DMS153 (cell line): ENCODE data around the gene TCF20.

Experiments used
- DNase-seq: peaks from one replicate; lab custom pipeline; 2025; lab: John Stamatoyannopoulos, UW

Gene TCF20

DNA sequence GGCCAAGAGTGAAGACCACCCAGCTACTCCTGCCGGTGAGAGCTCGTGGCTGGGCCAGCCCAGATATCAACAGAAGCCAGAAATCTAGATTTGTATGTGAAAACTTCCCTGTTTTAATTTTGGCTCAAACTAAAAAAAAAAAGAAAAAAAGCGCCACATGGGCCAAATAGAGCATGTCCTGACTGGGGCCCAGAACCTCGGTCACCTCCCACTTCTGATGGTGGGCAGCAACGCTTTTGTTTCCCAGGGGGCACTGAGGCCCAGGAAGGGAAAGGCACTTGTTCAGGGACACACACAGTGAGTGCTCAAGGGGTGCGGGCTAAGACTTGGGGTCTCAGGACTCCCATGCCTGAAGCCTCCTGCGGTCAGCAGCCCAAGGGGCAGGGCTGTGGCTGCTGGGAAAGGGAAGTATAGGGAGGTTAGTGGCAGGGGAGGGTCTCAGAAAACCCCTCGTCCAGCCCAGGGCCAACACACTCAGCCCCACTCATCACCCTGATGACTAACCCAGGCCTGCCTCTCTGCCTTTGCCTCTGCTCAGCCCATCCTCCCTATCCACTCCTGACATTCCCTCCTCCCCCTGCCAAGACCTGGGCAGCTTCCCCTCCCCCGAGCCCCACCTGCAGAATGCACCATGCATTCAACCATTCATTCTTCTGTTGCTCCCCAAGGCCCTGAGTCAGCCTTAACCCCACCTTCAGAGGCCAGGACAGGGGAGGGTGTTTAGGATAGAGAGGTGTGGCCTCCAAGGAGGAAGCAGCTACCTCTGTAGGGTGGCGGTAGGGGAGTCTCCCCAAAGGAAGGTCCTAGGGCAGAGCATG, 30.0 kb upstream of the TCF20 start:
- no peak for DNase-seq

DNA sequence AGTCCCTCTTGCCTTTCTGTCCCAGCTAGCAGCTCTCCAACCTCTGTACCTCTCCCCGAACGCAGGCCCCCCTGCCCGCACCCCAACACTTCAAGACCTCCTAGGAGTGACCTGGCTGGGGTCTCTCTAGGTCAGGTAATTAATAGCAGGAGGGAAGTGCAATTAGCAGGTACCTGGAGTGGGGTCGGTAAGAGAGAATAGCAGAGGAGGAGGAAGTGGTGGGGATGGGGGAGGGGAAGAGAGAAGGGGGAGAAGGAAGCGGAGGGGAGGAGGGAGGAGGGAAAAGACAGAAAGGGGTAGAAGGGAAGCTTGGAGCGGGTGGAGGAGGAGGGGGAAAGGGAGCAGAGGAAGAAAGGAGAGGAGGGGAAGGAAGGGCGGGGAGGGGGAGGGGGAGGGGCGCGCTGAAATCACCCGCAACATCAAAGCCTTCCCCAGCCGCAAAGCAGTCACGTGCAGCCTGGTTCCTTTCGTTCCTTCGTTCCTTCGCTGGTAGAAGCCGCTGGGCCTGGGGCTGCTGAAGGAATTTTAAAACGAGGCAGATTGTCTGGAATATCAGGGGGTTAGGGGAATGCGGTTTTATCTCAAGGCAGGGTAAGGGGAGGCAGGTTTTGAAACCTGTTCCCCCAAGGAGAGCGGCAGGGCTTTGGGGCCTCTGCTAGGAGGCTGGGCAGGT, 29.3 kb upstream of the TCF20 start:
- no peak for DNase-seq

DNA sequence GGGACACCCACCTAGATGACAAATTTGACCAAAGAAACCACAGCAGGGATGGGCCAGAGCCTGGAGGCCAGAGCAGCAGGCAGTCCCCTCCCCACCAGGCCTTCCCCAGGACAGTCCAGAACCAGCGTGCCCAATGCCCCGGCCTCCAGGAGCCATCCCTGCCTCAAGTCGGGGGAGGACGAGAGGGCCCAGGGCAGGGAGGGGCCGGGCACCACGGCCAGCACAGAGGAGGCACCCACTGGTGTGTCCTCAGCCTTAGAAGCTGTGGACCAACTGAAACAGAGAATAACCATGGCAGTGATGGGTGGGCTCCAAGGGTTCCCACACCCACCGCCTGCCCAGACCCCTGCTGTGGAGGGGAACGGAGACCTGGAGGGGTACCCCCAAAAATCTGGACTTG, 28.3 kb upstream of the TCF20 start:
- DNase-seq: no peak

DNA sequence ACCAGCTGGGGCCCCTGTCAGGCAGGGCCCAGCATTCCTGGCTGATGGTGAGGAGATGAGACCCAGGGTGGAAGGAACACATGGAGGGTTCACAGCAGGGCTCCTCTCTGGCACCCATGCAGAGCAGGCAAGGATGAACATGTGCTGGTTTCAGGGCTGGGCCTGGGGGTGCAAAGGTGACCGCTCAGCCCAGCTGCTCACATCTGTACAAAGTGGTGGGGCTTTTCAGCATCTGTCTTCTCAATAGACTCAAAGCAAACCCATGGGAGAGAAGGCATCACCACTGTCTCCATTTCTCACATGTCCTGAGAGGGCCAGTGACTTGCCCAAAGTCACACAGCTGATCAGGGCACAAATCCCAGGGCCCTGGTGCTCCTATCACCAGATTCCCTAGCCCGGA, 27.3 kb upstream of the TCF20 start:
- no peak for DNase-seq

DNA sequence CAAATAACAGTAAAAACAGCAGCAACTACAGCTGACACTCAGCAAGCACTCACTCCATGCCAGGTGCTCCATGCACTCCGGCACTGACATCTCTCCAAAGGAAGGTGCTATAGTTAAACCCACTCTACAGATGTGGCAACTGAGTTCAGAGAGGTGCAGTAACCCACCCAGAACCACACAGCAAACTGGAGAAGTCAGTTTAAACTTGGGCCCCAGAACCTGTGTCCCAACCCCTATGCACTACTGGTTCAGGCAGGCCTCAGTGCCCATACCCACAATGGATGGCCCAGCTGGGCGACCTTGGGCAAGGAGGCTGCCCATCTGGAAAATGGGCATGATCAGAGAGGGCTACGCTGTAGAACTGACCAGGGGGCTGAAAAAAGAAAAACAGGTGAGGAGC, 26.4 kb upstream of the TCF20 start:
- DNase-seq: no peak

DNA sequence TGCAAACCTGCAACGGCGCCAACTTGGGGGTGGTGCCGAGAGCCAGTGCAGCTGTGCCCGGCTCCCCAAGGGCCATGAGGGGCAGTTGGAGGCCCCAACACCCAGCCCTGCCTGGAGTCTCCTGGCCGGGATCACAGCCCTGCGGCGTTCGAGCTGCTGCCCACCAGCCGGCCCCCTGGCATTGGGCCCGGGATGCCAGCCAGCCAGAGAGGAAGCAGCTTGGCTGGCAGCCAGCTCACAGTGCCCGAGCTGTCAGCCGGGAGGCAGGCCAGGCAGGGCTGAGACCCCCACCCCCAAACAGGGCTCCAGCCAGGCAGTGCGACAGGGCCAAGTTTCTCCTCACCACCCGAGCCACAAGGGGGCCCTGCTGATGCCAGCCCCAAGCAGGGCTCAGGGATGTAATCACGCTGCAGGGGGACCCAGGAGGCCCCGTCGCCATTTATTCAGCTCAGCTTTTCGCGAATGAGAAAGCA, 26.0 kb upstream of the TCF20 start:
- peak; percentile 63 for DNase-seq

DNA sequence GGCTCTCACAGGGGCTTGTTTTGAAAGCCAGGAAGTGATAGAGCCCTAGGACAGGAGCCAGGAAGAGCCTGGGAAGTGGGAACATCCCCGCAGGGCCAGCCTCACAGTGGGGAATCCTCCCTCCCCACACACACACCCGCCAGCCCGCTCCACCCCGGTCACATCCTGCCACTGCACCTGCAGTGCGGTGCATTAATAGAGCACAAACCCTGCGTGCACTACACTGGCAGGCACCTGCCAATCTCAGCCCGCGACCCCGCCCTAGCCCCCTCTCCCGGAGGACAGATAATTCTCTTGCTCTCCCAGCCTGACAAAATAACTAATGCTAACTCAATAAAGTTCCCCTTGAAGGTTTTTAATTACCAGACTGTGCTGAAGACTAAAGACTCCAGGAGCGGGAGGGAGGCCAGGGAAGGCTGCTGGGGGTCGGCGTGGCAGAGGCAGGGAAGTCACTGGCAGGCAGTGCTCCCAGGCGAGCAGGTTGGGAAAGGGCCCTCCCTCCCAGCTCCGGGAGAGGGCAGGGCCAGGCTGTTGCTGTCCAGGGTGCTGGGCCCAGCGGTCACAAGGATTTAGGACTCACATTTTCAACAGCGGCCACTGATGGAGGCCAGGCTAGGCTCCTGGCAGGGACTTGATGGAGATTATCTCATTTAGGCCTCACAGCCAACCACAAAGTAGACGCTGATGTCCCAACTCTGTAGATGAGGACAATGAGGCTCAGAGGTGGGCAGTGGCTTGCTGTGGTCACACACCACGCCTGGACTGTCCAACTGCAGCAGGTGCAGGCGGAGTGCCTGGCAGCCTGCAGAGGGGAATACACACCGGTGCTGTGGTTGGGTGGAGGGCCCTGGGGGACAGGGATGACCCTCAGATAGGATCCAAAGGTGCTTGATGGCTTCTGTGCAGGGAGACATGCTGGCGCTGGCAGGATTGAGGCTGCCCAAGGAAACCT, 23.9 kb upstream of the TCF20 start:
- peak; percentile 62 for DNase-seq

DNA sequence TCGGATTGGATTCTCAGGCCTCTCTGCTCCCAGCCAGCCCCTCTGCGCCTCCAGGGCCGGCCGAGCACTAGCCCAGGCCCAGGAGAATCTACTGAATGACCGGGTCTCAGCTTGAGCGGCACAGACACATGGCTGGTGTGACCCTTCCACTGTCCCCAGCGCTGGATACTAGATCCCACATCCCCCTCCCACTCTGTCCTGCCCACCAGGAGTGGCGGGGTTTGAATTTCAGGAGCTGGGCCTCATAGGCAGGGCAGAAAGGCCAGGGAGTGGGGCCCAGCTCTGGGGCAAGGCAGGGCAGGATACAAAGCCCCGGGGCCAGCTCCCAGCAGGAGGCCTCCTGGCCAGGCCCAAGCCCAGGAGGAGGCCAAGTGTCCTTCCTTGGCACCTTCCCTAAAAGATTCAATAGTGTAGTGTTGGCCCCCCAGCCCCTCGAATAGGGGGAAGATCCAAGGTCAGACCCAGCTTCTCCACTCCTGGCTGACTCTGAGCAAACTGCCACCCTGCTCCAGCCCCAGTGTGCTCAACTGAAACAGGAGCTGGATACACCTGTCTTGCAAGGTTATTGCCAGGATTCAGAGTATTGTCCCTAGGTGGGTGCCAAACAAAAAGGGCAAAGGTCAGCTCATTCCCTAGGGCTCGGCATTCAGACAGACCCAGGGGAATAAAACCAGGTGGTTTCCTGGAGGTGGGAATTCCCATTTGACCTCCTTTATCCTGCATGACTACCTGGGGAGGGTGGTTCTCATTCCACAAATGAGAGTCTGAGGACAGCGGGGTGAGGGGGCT, 22.5 kb upstream of the TCF20 start:
- DNase-seq: no peak

DNA sequence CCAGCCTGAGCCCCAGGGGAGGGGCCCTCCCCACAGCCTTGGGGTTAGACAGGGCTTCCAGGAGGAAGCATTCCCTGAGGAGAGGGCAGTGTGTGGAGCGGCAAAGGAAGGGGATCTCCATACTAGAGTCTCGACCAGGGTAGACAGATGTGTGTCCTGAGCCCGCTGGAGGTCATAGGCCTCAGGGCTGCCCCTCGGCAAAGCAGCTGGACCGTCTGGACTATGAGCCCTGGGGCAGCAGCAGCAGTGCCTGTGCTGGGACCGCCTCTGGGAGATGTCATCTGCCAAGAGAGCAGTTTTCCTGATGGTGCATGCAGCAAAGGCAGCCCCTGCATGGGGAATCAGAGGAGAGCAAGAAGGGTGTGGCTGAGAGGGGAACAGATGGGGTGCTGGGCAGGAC, 20.8 kb upstream of the TCF20 start:
- DNase-seq: no peak

DNA sequence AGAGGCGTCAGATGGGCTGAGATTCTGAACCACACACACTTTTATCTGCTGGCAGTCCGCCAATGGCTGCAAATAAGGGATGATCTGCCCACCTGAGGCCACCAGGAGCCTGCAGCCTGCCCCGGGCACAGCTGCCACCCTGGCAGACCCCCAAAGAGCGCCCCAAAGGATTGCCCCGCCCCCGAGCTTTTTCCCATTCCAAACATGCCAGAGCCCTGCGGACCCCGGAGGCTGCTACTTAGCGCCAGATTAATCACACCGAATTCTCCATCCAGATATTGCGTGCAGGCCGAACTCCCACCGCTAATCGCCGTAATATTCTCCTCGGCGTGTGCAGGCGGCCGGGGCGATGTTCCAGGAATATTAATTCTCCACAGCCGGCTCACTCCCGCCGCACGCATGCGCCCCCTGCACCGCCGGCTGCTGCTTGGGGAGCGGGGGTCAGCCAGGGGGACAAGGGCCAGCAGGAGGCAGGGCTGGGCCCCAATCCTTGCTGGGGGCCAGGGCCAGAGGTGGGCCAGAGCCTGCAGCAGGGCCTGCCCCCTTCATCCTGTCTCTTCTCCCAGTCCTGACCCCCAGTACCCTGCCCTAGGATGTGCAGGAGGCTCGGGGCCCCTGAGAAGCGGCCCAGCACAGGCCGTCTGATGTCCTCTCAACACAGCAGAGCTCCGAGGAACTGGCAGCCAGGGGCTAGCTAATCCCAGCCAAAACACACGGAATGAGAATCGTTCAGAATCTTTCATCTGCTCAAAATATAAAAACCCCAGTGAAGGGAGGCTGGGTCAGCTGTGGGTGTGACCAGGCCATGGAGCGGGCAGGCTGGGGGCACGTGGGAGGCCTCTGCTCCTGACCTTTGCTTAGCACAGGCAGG, 19.5 kb upstream of the TCF20 start:
- DNase-seq: no peak

DNA sequence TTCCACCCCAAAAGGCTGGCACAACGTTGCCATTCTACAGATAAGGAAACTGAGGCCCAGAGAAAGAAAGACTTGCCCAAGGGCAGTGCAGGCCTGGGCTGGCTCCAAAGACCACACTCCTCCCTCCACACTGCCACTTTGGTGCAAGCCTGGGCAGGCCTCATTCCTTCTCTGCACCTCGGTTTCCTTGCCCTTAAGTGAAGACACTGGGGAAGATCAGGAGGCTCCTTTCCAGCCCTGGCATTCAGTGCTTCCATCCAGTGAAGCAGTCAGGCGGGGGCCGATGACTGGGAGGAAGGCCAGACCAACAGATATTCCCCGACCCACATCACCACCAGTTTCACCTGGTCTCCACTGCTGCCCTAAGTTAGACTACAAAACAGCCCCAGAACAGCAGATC, 18.3 kb upstream of the TCF20 start:
- DNase-seq: no peak

DNA sequence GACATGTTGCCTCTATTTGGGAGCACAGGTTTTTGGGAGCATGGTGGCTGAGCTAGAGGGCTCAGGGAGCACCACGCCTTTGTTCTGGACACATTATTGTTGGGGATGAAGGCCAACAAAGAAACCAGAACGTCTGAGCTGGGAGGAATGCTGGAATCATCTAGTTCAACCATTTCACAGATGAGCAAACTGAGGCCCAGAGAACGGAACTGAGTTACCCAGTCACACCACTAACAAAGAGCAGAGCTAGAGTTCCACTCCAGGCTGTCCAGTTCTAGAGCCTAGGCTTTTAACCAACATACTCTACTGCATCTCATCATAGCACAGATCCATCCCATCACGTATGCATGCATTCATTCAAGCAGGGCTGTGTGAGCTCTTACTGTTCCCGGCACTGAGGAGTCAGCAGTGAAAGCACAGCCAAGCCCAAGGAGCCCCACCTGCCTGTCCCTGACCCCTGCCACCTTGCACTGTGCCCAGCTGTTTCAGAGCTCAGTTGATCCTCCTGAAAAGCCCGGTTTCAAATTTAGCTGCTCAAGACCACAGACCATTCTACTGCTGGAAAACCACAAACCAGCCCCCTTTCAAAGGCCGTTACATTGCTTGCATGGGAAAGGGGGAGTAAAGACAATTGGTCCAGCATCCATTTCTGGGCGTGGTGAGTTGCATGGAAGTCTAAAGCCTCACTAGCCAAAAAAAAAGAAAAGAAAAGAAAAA, 16.9 kb upstream of the TCF20 start:
- DNase-seq: no peak

DNA sequence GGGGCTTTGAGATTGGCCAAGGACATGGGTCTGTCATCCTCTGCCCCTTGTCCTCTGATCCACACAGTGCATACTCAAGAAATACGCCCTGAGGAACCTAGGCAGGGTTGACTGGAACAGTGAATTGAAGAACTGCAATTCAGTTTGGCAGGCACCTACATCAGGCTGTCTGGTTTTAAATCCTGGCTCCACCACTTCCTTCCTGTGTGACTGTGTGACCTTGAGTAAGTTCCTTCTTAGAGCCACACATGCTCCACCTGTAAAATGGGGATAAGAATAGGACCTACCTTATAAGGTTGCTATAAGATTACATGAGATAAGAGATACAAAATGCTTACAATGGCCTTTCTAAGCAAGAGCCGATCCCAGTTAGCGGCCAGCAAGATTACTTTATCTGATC, 15.8 kb upstream of the TCF20 start:
- DNase-seq: no peak

DNA sequence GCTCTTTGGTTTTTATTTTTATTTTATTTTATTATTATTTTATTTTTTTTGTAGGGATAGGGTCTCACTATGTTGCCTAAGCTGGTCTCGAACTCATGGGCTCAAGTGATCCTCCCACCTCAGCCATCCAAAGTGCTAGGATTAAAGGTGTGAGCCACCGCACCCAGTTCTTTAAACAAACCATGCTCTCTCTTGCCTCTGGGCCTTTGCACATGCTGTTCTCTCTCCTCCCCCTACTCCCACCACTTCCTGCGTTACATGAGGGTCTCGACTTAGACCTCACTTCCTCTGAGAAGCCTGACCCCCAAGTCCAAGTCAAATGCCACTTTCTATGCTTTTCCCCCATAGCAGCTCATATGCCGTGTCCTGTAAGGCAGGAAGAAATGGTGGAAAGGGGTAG, 15.2 kb upstream of the TCF20 start:
- no peak for DNase-seq

DNA sequence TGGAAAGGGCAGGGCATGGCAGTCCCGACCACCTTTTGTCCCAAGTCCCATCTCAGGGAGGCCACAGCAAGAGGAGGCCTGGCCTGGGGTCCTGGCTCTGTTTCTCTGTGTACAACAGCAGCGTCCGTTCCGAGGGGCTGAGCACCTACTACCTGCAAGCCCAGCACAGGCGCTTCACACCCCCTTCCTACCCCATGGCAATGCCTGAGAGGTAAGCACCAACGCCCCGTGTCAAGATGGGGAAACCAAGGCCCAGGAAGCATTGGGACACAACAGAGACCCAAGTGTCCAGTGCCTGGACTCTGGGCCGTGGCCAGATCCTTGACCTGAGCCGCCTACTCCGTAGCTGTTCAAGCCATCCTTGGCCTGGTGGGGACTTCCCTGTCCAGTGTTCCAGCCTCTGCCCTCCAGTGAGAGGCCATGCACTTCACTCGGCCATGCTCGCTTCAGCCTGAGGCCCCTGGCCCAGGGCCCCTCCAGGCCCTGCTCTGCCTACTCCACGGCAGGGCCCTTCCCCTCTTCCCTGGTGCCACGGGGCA, 14.3 kb upstream of the TCF20 start:
- DNase-seq: no peak

DNA sequence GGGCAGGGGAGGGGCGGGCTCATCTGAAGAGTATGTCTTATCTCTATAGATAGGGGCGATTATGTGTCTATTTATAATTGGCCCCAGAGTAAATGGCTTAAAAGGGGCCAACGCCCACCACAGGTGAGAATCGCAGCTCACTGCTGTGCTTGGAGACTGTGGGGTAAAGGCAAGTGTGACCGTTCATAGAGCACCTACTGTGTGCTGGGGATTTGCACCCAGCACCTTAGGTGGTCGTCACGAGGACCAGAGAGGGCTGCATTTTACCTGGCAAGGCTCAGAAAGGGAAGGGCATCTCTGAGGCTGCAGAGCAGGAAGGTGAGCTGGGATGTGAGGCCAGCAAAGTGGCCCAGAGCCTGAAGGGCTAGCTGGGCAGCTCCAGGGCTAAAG, 13.7 kb upstream of the TCF20 start:
- no peak for DNase-seq

DNA sequence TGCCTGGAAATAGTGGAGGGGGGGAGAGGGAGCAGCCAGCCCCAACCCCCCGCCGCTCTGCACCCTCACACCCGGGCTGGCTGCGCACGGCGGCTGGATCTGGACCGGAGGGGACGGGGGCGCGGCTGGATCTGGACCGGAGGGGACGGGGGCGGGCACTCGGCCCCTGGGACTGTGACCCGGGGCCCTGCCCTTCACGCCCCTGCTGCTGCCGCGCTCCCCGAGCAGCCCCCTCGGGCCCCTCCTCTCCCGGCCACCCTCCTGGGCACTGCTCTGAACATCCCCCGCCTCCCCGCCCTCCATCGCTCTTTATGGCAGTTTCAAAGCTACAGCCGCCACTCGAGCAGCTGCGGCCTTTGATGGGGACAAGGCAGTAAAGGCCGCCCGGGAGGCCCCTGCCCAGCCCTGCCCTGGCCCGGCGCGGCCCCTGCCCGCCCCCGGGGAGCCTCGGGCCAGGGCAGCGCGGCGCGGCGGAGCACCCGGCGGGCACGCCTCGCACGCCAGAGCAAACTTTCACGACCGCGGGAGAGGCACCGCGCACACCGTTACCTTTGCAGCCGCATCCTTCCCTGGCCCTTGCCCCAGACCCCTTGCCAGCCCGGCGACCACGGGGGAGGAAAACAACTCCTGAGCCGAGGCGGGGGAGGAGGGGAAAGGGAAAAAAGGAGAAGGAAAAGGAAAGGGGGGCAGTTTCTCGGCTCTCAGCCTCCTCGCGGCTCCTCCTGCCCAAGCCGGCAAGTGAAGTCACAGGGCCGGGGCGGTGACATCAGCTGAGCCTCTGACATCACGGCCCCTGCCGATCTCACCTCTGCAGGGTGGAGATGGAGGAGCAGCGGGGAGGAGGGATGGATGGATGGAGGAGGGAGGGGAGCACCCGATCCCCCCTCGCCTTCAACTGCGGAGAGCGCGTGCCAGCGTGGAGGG, 13.1 kb upstream of the TCF20 start:
- peak; percentile 34 for DNase-seq

DNA sequence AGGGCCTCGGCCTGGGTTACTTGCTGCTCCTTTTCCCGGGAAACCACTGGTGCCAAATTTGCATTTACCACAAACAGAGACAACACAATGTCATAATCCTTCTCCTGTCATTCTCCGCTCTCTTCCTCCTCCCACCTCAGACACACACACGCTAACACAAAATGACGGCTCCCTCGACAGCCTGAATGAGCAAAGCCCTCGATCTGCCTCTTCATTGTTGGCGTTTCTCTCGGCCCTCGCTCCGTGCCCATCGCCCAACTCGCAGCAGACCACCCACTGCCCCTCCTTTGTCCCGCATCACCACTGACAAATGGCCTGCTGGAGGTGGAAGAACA, 12.5 kb upstream of the TCF20 start:
- no peak for DNase-seq
